SU-DHL-6 (cell line): ENCODE measurements around the gene TERF2IP.

Source experiments
- H2AFZ ChIP-seq: fragments of 200-600 bp; sonication (generic); 2 replicates; pipeline ENCODE4 v1.6.1; 2014; ENCODE audit warnings: low read depth, mild to moderate bottlenecking, moderate library complexity, mixed read lengths, antibody characterized with exemption, low read length; ENCODE audit not compliant: severe bottlenecking
- H3F3A ChIP-seq: fragments of 200-600 bp; shearing (Covaris generic); 2 replicates; pipeline ENCODE4 v1.6.0; 2016; ENCODE audit warnings: antibody characterized with exemption, mild to moderate bottlenecking; ENCODE audit not compliant: insufficient read depth
- H3K27ac ChIP-seq: fragments of 200-600 bp; sonication (generic); 2 replicates; pipeline ENCODE4 v1.5.1; 2016; ENCODE audit warnings: low read depth, mild to moderate bottlenecking, low read length, moderate library complexity, mixed read lengths
- H3K27me3 ChIP-seq: fragments of 200-600 bp; sonication (generic), shearing (Covaris generic); 2 replicates; pipeline ENCODE4 v1.6.0; 2014; ENCODE audit warnings: mild to moderate bottlenecking, low read length
- H3K36me3 ChIP-seq: fragments of 200-600 bp; sonication (generic); 2 replicates; pipeline ENCODE4 v1.6.1; 2014; ENCODE audit warnings: mild to moderate bottlenecking, low read length, mixed read lengths
- H3K4me2 ChIP-seq: fragments of 300-600, 200-600 bp; shearing (Covaris generic), sonication (generic); 2 replicates; pipeline ENCODE4 v1.6.0; 2014; ENCODE audit warnings: low read length, low read depth, mild to moderate bottlenecking; ENCODE audit not compliant: poor library complexity, severe bottlenecking
- H3K4me3 ChIP-seq: fragments of 200-600 bp; sonication (generic); 2 replicates; pipeline ENCODE4 v1.5.1; 2014; ENCODE audit warnings: antibody characterized with exemption, low read length, mild to moderate bottlenecking, mixed read lengths; ENCODE audit not compliant: insufficient read depth, poor library complexity, severe bottlenecking
- H3K79me2 ChIP-seq: fragments of 200-600 bp; sonication (generic); 2 replicates; pipeline ENCODE4 v1.6.1; 2014; ENCODE audit warnings: mild to moderate bottlenecking, low read length, moderate library complexity; ENCODE audit not compliant: insufficient read depth
- H3K9ac ChIP-seq: fragments of 200-600 bp; sonication (generic); 2 replicates; pipeline ENCODE4 v1.7.0; 2014; ENCODE audit warnings: mild to moderate bottlenecking, low read length
- H3K9me2 ChIP-seq: fragments of 200-600 bp; sonication (generic); replicated peaks from 2 replicates; pipeline ENCODE4 v1.6.1; 2014; ENCODE audit warnings: low read length; ENCODE audit not compliant: insufficient read depth
- H3K9me3 ChIP-seq: fragments of 200-600 bp; sonication (generic); 2 replicates; pipeline ENCODE4 v1.6.1; 2014; ENCODE audit warnings: low read length, mixed read lengths; ENCODE audit not compliant: insufficient read depth
- H4K20me1 ChIP-seq: fragments of 200-600 bp; sonication (generic); 2 replicates; pipeline ENCODE4 v1.6.1; 2014; ENCODE audit warnings: low read depth, mild to moderate bottlenecking, antibody characterized with exemption, low read length, moderate library complexity, mixed read lengths
- EZH2phosphoT487 ChIP-seq: fragments of 200-600 bp; sonication (generic), shearing (Covaris generic); conservative IDR thresholded peaks from 2 replicates; pipeline ENCODE4 v1.6.1; 2018; ENCODE audit warnings: mild to moderate bottlenecking, antibody characterized with exemption, low read length, moderate library complexity, mixed read lengths
- TF ChIP-seq, protein P1 (sequence below): fragments of 200-600 bp; sonication (generic); IDR thresholded peaks from one replicate; pipeline ENCODE4 v1.5.1; 2017; ENCODE audit warnings: antibody characterized with exemption, mild to moderate bottlenecking, low read length, moderate library complexity; ENCODE audit not compliant: insufficient read depth, poor library complexity, severe bottlenecking

Gene TERF2IP

DNA sequence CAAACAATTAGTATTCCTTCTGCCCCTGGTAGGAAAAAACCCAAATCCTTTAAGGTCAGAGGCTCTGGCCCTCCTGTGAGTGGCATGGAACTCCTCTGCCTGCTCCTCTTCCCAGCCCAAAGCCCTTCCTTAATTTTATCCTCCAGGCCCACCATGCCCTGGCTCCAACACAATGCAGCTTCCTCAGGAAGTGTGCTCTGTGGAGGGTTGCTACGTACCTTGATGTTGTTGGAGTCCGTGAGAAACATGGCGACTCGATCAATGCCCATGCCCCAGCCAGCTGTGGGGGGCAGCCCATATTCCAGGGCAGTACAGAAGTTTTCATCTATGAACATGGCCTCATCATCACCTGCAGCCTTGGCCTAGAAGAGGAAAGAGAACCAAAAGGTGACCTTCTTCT, 19.2 kb upstream of the TERF2IP start:
- peaks cover 12% of the 10 kb centered on the region for H3K36me3 ChIP-seq
- no peaks in the 10 kb centered on the region for H3K27me3 ChIP-seq
- H3K4me3 ChIP-seq, result no peak overlapping the region
- peaks cover 32% of the 10 kb centered on the region for H3F3A ChIP-seq
- no peak overlapping the region for H3K4me2 ChIP-seq
- no peaks in the 10 kb centered on the region for H4K20me1 ChIP-seq
- TF ChIP-seq, protein P1, sequence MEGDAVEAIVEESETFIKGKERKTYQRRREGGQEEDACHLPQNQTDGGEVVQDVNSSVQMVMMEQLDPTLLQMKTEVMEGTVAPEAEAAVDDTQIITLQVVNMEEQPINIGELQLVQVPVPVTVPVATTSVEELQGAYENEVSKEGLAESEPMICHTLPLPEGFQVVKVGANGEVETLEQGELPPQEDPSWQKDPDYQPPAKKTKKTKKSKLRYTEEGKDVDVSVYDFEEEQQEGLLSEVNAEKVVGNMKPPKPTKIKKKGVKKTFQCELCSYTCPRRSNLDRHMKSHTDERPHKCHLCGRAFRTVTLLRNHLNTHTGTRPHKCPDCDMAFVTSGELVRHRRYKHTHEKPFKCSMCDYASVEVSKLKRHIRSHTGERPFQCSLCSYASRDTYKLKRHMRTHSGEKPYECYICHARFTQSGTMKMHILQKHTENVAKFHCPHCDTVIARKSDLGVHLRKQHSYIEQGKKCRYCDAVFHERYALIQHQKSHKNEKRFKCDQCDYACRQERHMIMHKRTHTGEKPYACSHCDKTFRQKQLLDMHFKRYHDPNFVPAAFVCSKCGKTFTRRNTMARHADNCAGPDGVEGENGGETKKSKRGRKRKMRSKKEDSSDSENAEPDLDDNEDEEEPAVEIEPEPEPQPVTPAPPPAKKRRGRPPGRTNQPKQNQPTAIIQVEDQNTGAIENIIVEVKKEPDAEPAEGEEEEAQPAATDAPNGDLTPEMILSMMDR, result no peak
- TF ChIP-seq EZH2phosphoT487, result no peak
- no peaks in the 10 kb centered on the region for H3K9me3 ChIP-seq
- H3K9me2 ChIP-seq, result no peaks in the 10 kb centered on the region
- no peak overlapping the region for H3K27ac ChIP-seq
- H3K9ac ChIP-seq, result no peak overlapping the region
- no peak overlapping the region for H2AFZ ChIP-seq
- no peaks in the 10 kb centered on the region for H3K79me2 ChIP-seq

DNA sequence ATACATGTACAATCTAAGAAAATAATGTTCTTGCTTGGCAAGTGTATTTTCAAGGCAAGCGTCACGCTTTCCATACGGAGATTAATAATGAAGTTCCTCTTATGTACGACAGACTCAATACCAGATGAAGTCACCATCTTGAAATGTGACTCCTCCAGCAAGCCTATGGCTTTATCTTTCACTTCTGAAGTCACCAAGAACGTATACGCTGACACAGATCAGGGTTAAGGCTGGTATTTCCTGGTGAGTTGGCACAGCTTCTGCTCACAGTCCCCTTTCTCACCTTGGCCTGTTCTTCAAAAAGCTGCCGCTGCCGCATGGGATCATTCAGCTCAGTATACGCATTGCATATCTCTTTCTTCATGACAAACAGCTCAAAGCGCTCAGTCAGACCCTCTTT, 18.4 kb upstream of the TERF2IP start:
- Histone ChIP-seq H3K9me2 (no peaks in the 10 kb centered on the region), H3K27me3 (no peaks in the 10 kb centered on the region), H3K9me3 (no peaks in the 10 kb centered on the region), H3K79me2 (no peaks in the 10 kb centered on the region), H3F3A (peaks cover 28% of the 10 kb centered on the region), H3K4me3 (no peak overlapping the region), H2AFZ (no peak overlapping the region), H3K36me3 (peaks cover 16% of the 10 kb centered on the region), H3K4me2 (no peak overlapping the region), H3K27ac (no peak overlapping the region), H4K20me1 (no peaks in the 10 kb centered on the region), H3K9ac (no peak overlapping the region)
- TF ChIP-seq, protein P1, result no peak
- TF ChIP-seq EZH2phosphoT487, result no peak

DNA sequence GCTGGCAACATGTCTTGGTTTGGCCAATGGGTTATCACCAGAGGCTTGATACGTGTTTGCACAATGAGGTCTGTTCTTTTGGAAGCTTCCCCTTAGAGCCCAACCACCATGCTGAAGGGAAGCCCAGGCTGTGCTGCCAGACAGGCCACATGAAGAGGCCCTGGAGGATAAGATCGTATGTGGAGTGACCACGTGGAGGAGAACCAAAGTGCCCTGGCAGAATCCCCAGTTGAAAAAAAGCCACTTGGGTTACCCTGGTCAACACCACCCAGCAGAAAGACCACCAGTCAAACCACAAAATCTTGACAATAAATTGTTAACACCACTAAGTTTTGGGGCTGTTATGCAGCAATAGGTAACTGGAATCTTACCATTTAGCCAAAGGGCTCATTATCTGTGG, 17.5 kb upstream of the TERF2IP start:
- Histone ChIP-seq H3K9me2 (no peaks in the 10 kb centered on the region), H3K36me3 (peaks cover 23% of the 10 kb centered on the region), H3K27me3 (no peaks in the 10 kb centered on the region)

DNA sequence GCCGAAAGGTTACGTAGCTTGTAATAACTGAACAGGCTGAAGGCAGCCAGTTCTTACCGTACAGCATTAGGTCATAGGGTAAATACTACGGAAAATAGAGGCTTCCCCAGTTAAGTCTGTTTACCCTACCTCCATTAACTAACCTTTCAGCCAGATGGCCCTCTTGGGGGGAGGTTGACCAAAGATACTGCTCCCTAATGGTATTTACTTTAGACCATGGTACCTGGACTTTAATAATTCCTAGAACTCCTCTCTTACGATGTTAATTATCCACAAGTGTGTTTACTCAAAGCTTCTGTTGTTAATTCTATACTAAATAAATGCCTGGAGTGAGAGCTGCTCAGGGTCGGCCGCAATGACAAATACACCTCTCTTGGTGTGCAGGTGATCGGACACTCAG, 14.7 kb upstream of the TERF2IP start:
- Histone ChIP-seq H3K36me3 (peaks cover 37% of the 10 kb centered on the region; the same call in 1 of the 2 replicates), H3K9me2 (no peaks in the 10 kb centered on the region)
- TF ChIP-seq, protein P1, result no peak
- no peak for TF ChIP-seq EZH2phosphoT487

More for the DNA sequence above, 17.5 kb upstream of the TERF2IP start:
- Histone ChIP-seq H2AFZ (no peak overlapping the region), H3K4me3 (no peak overlapping the region), H4K20me1 (no peaks in the 10 kb centered on the region), H3F3A (peaks cover 20% of the 10 kb centered on the region), H3K9ac (no peak overlapping the region), H3K9me3 (no peaks in the 10 kb centered on the region), H3K27ac (no peak overlapping the region), H3K79me2 (no peaks in the 10 kb centered on the region), H3K4me2 (no peak overlapping the region)
- TF ChIP-seq EZH2phosphoT487, result no peak

More for the DNA sequence above, 14.7 kb upstream of the TERF2IP start:
- no peak overlapping the region for H2AFZ ChIP-seq
- H3K9me3 ChIP-seq, result no peaks in the 10 kb centered on the region
- H3K4me2 ChIP-seq, result no peak overlapping the region
- 0 out of 2 replicates have a peak, but pooled peaks cover 5% of the 10 kb centered on the region for H3K79me2 ChIP-seq
- H3K27me3 ChIP-seq, result no peaks in the 10 kb centered on the region
- no peak overlapping the region for H3K27ac ChIP-seq
- no peak overlapping the region for H3K9ac ChIP-seq
- no peaks in the 10 kb centered on the region for H4K20me1 ChIP-seq
- peaks cover 2% of the 10 kb centered on the region; the same call in 1 of the 2 replicates for H3F3A ChIP-seq
- no peak overlapping the region for H3K4me3 ChIP-seq
